Psoas muscle (tissue), 8 donors: Measurements from ENCODE around the gene L1CAM. TPM values are rescaled to one million over a fixed set of nuclear protein-coding genes. Genes with fewer than 3 reads are reported as not detected.

Source experiments
- ATAC-seq, 4 donors: fragments of 200-7000 bp; cut with Tn5 transposase; one replicate each; pipeline ENCODE4 v1.9.1; 2020; ENCODE audit warnings: moderate library complexity in 3 of 4, mild to moderate bottlenecking in 2 of 4
- DNase-seq, 2 donors: peaks; one replicate each; pipeline ENCODE4 v3.0.0-alpha.2; 2020
- H3K27ac ChIP-seq: fragments of 200-600 bp; one replicate; pipeline ENCODE4 v1.8.0; 2022
- H3K27me3 ChIP-seq, 3 donors: fragments of 200-600 bp in 1 of 3; one replicate each; pipeline versions ENCODE4 v1.6.1 to v1.8.0; 2013 to 2022; ENCODE audit warnings: low read length in 2 of 3, mild to moderate bottlenecking in 2 of 3, moderate library complexity in 1 of 3; ENCODE audit not compliant: insufficient read depth in 3 of 3
- H3K36me3 ChIP-seq, 2 donors: fragments of 200-600 bp in 1 of 2; one replicate each; pipeline versions ENCODE4 v1.6.1 to v1.8.0; 2013 to 2022; ENCODE audit warnings: low read depth in 1 of 2, mild to moderate bottlenecking in 1 of 2, moderate library complexity in 1 of 2; ENCODE audit not compliant: insufficient read depth in 1 of 2
- H3K4me1 ChIP-seq: fragments of 200-600 bp; one replicate; pipeline ENCODE4 v1.8.0; 2022
- H3K4me3 ChIP-seq: fragments of 200-600 bp; one replicate; pipeline ENCODE4 v1.8.0; 2022; ENCODE audit warnings: mild to moderate bottlenecking
- H3K9me3 ChIP-seq: fragments of 200-600 bp; one replicate; pipeline ENCODE4 v1.8.0; 2022
- CTCF ChIP-seq: fragments of 200-600 bp; IDR thresholded peaks from one replicate; pipeline ENCODE4 v1.8.0; 2022; ENCODE audit warnings: antibody characterized with exemption
- WGBS, 3 donors: extraction: QIAGEN DNeasy Blood & Tissue Kit; methylation state at CpG; one replicate each; pipeline versions ENCODE4 v1.1.6 to v1.1.7; 2013; 5-methylcytosine and 5-hydroxymethylcytosine counted together
- intact Hi-C, 2 donors: fragments of 100-400 bp; cut with DNase I; formaldehyde crosslinking; loops; one replicate each; pipeline versions ENCODE4 v1.11.0 to v1.14.2; 2022
- polyA plus RNA-seq, 3 donors: library from polyadenylated mRNA; stranded (reverse); fragments of 200-250 nt; gene quantifications; one replicate each; pipeline ENCODE4 v1.2.3, GENCODE V29; 2013
- total RNA-seq, 4 donors: library from RNA; stranded (reverse); fragmentation: NEBNext Ultra II Directional in 2 of 4; extraction: Animal tissue kit (Norgen Biotek cat#: 25700) in 2 of 4; gene quantifications; one replicate each; pipeline versions ENCODE4 v1.2.1 to v1.2.4, GENCODE V29; 2021 to 2023
- donor health status: healthy with polysubstance abuse.
- donor health status: DM: no; HTN: no; CAD: no; lungs with moderate emphysema.
- donor health status: Bipolar disorder and iron deficiency.
- donor health status: healthy.
- donor health status: DM: yes; HTN: yes; CAD: no.
- donor health status: DM: no; HTN: no; CAD: no.
- donor health status: DM: no; HTN: no; CAD: no.
- donor health status: DM: yes; HTN: yes; CAD: no.

Gene L1CAM
- total and polyA plus RNA-seq, 7 donors = 0.22 to 1.5 (median 0.46) TPM

GRCh38 chrX:153827903-153828302 is 58.1 kb downstream of the L1CAM start:
- Histone ChIP-seq H3K36me3 (no peaks in the 10 kb centered on the region), H3K27me3 (peaks cover 0 to 66% (median 2%) of the 10 kb centered on the region in 3 donors), H3K27ac (no peak overlapping the region), H3K4me1 (no peaks in the 10 kb centered on the region), H3K9me3 (no peaks in the 10 kb centered on the region), H3K4me3 (no peak overlapping the region)
- intact Hi-C loops = no loop called here
- no peak for TF ChIP-seq CTCF
- ATAC-seq = no peak
- 81 to 94% (median 90%) methylated on average over 5 to 9 of the region's 9 CpGs for WGBS, 3 donors
- peak in 1 of 2 donors; percentile 5 for DNase-seq

- ATAC-seq = no peak
- WGBS, 3 donors = 66 to 87% (median 77%) methylated on average over 3 of the region's 3 CpGs
- intact Hi-C loops = no loop called here
Measured at GRCh38 chrX:153827016-153827415, 59.0 kb downstream of the L1CAM start.

GRCh38 chrX:153825042-153825441 is 60.9 kb downstream of the L1CAM start:
- no peaks in the 10 kb centered on the region for H3K36me3 ChIP-seq
- TF ChIP-seq CTCF = no peak
- WGBS, 3 donors = 78 to 85% (median 84%) methylated on average over 7 to 8 of the region's 8 CpGs
- no peaks in the 10 kb centered on the region for H3K9me3 ChIP-seq
- DNase-seq (no peak), ATAC-seq (no peak)
- peaks cover 0 to 52% (median 3%) of the 10 kb centered on the region in 3 donors for H3K27me3 ChIP-seq
- H3K27ac ChIP-seq = no peak overlapping the region
- no peak overlapping the region for H3K4me3 ChIP-seq
- intact Hi-C loops = no loop called here
- H3K4me1 ChIP-seq = no peaks in the 10 kb centered on the region

More at GRCh38 chrX:153827016-153827415, 59.0 kb downstream of the L1CAM start:
- TF ChIP-seq CTCF = no peak
- DNase-seq = no peak
- Histone ChIP-seq H3K9me3 (no peaks in the 10 kb centered on the region), H3K36me3 (no peaks in the 10 kb centered on the region), H3K4me1 (no peaks in the 10 kb centered on the region), H3K4me3 (no peak overlapping the region), H3K27me3 (peaks cover 0 to 58% (median 4%) of the 10 kb centered on the region in 3 donors), H3K27ac (no peak overlapping the region)

- DNase-seq (no peak), ATAC-seq (no peak)
- Histone ChIP-seq H3K4me3 (no peak overlapping the region), H3K9me3 (no peaks in the 10 kb centered on the region), H3K4me1 (no peaks in the 10 kb centered on the region), H3K27me3 (peaks cover 0 to 45% (median 2%) of the 10 kb centered on the region in 3 donors), H3K27ac (no peak overlapping the region), H3K36me3 (no peaks in the 10 kb centered on the region)
- intact Hi-C loops = no loop called here
- no peak for TF ChIP-seq CTCF
- WGBS, 3 donors = 38 to 77% (median 63%) methylated on average over 2 to 10 of the region's 10 CpGs
Measured at GRCh38 chrX:153824348-153824747, 61.6 kb downstream of the L1CAM start.

GRCh38 chrX:153821066-153821465 is 64.9 kb downstream of the L1CAM start:
- ATAC-seq (no peak), DNase-seq (no peak)
- intact Hi-C loops = no loop called here
- no peaks in the 10 kb centered on the region for H3K4me1 ChIP-seq
- H3K4me3 ChIP-seq = no peak overlapping the region
- H3K9me3 ChIP-seq = no peaks in the 10 kb centered on the region
- 85 to 98% (median 95%) methylated on average over 7 to 9 of the region's 9 CpGs for WGBS, 3 donors
- TF ChIP-seq CTCF = no peak
- peaks cover 0 to 30% (median 2%) of the 10 kb centered on the region in 3 donors for H3K27me3 ChIP-seq
- H3K36me3 ChIP-seq = no peaks in the 10 kb centered on the region
- H3K27ac ChIP-seq = no peak overlapping the region
